Measurements from ENCODE around the gene MTUS2.

MTUS2 gene

GRCh38 chr13:29508130-29508875, 688.2 kb downstream of the MTUS2 start:
- peak; percentile 88 for DNase-seq (ENCODE audit: low spot score)

GRCh38 chr13:29508876-29509252, 688.7 kb downstream of the MTUS2 start:
- DNase-seq (ENCODE audit: low spot score): no peak

DNA sequence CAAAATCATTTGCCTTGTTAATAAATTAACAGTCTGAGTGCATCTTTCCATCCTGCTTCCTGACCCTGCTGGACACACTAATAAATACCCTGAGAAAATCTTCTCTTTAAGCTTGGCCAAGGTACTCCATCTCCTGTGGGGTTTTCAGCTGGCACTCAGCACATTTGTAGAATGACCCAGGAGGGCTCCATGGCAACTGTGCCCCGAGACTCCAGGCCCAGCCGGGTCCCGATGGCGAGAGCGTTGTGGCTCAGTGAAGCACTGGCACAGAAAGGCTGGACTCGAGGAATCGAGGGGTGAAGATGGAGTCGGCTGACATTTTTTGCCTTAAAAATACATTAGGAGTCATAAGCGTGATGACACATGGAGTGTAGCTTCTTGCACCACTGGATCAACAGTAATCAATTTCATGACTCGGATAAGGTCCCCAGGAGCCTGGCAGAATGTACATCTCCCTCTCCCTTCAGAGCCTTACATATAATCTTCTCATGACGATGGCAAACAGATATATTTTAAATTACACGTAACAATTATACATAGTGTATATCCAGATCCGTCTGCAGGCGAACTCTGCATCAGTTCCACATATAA, 690.0 kb downstream of the MTUS2 start:
- DNase-seq (ENCODE audit: low spot score): no peak

DNA sequence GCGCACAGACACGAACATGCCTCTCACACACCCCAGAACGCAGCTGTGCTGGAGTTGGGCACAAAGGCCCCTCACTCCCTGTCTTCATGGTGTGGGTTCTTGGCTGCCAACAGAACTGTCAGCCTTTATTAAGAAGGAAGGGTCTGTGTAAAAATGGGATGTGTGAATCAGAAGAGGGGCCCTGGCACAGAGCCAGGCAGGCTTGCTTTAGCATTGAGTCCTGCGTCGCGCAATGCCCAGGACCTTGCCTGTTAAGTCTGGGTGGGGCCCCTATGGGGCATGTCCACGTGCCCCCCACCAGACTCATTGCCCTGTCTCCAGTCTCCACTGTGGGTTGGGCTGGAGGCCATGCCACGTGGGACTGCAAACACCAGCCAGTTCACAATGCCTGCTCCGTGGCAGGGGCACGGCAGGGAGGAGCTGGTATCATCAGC, 690.5 kb downstream of the MTUS2 start:
- no peak for DNase-seq (ENCODE audit: low spot score)

- DNase-seq (ENCODE audit: low spot score): no peak
These were observed 691.1 kb downstream of the MTUS2 start for GRCh38 chr13:29511106-29511796.

DNA sequence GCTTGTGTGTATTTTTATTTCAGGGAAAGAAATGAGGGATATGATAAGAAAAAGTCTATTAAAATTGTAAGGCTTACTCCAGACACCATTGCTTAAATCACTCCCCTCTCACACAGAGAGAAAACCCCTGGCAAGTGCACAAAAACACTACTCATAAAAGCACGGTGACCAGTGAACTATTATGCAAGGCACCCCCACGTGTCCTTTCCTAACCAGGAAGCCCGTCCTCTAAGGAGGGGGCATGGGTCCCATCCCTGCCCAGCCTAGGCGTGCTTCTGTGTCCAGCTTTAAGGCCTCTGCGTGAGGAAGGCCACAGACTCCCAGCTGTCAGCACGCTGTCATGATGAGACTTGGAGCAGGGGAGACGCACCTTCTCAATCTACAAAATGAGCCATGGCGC, 691.8 kb downstream of the MTUS2 start:
- no peak for DNase-seq (ENCODE audit: low spot score)

GRCh38 chr13:29513002-29513980, 693.2 kb downstream of the MTUS2 start:
- DNase-seq (ENCODE audit: low spot score): no peak

GRCh38 chr13:29513981-29514719, 694.0 kb downstream of the MTUS2 start:
- no peak for DNase-seq (ENCODE audit: low spot score)

DNA sequence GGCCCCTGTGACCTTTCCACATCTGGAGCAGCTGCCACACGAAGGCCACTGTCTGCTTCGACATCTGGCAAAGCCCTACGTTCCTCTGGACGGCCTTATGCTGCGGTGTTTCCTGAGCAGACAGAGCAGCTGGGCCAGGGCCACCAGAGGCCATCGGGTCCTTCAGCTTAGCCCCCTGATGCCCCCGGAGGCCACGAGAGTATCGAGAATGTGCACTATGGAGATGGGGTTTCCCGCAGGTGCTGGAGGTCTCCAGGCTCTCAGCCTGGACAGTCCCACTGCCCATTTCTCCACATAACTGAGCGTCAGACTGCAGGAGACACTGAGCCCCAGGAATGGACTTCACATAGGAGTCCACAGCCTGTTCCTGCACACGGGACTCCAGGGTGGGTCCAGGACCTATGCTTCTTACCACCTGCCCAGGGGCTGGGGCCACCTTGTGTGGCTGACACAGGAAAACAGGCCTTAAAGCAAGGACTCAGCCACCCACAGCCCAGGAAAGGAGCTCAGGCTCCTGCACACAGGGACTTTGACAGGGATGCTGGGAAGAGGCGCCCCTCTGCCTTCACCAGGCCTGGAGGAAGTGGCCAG, 694.7 kb downstream of the MTUS2 start:
- no peak for DNase-seq (ENCODE audit: low spot score)

DNA sequence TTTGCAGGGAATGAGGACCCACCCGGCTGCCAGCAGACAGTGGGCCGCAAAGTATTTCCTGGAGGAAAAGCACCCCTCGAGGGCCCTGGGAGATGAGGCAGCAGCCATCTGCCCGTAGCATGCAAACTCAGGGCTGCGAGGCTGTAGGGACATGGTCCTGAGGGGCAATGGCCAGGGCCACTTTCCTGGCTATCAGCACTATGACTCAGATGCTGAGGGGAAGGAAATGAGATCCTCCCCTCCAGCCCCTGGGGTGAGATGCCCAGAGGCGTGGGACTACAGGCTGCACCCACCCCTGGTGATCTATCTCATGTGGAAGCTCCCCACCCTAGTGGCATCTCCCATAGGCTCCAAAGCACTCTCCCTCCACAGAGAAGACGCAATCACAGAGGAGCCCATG, 695.2 kb downstream of the MTUS2 start:
- DNase-seq (ENCODE audit: low spot score): no peak

GRCh38 chr13:29516012-29516411, 695.9 kb downstream of the MTUS2 start:
- no peak for DNase-seq (ENCODE audit: low spot score)

DNA sequence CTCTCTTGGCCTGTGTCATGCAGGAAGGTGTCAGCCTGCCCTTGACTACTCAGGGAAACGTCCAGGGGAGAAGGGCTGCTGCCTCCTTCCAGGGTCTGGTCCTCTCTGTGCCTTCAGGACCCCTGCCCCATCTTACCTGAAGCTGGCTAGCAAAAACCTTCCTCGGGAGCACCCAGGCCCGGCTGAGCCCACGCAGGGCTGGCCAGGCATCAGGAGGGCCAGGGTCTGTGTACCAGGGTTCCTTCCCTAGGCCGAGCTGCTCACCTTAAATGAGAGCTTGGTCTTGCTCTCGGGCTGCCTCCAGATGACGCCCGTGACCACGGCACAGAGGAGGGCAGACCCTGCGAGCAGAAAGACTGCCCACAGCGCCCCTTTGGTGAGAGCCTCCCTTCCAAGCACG, 696.7 kb downstream of the MTUS2 start:
- no peak for DNase-seq (ENCODE audit: low spot score)

DNA sequence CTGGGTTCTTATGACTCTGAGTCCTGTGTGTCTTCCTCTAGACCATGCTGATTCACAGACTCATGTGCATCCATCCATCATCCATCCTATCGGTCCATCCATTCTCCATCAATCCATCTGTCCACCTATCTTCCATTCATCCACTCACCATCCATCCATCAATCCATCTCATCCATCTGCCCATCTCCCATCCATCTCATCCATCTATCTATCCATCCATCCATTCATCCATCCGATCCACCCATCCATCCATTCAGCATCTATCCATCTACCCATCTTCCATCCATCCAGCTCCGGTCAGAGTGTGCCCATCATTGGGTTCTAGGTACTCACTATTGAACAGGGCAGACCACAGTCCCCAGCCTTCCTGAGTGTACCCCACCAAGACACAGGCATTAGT, 699.8 kb downstream of the MTUS2 start:
- DNase-seq (ENCODE audit: low spot score): no peak

DNA sequence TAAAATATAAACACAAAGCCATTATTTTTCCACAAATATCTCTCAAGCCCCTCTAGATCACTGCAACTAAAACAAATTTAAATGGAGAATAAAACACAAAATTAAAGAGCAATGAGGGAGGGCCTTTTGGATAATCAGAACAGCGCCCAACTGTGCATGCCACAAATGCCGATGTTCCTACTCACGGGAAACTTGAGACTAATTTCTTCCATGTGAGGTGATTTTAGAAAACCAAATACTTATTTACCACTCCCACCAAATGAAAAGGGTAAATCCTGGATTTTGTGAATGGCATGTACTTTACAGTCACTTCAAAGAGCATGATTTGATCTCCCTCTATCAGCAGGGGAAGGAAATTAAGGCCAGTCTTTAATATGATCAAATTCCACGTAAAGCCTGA, 700.5 kb downstream of the MTUS2 start:
- no peak for DNase-seq (ENCODE audit: low spot score)

DNA sequence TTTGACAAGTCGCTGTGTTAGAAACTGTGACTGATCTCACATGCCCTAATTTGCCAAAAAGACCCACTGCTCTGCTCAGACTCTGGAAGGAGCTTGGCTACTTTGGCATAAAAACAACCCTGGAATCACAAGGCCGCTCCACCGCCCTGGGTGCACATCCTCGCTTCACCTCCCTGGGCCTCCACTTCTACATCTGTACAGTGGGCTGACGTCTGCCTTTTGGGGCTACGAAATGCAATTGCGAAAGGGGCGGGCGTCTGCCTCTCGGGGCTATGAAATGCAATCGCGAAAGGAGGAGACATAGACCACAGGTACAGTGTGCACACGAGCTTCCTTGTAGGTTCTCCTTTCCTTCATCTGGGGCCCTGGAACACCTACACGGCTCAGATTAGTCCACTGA, 701.2 kb downstream of the MTUS2 start:
- no peak for DNase-seq (ENCODE audit: low spot score)

DNA sequence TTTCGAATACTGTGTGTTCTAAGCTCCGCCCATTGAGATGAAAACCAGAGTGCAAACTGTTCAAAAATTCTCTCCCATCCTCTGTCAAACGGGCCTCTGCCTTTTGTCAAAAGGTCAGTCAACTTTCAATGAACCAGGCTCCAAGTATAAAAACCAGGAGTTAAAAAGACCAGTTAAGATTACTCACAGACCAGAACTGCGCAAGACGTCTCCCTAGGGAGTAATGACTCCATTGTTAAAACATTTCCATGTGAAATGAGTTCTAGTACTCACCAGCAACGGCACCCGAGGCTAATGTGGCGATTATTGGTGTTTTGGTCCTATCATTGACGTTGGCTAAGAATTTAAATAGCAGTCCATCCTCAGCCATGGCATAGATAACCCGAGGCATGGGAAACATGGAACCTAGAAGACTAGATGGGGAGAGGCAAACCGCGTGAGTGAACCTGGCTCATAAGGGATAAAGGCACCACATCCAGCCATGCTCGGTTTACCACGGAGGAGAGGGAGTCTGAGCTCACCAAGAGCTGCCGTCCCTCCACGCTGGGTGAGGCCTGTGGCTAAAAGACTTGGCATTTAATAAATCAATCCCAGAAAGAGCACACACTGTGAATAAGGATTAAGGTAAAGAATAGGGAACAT, 702.0 kb downstream of the MTUS2 start:
- no peak for DNase-seq (ENCODE audit: low spot score)

- DNase-seq (ENCODE audit: low spot score): no peak
These were observed 703.2 kb downstream of the MTUS2 start for GRCh38 chr13:29523199-29523961.

GRCh38 chr13:29524176-29524575, 704.0 kb downstream of the MTUS2 start:
- DNase-seq (ENCODE audit: low spot score): no peak

- DNase-seq (ENCODE audit: low spot score): no peak
These were observed 704.5 kb downstream of the MTUS2 start for GRCh38 chr13:29524641-29525040.

GRCh38 chr13:29525757-29526156, 705.6 kb downstream of the MTUS2 start:
- no peak for DNase-seq (ENCODE audit: low spot score)
